ENCODE results near the gene ZBTB45.

DNA sequence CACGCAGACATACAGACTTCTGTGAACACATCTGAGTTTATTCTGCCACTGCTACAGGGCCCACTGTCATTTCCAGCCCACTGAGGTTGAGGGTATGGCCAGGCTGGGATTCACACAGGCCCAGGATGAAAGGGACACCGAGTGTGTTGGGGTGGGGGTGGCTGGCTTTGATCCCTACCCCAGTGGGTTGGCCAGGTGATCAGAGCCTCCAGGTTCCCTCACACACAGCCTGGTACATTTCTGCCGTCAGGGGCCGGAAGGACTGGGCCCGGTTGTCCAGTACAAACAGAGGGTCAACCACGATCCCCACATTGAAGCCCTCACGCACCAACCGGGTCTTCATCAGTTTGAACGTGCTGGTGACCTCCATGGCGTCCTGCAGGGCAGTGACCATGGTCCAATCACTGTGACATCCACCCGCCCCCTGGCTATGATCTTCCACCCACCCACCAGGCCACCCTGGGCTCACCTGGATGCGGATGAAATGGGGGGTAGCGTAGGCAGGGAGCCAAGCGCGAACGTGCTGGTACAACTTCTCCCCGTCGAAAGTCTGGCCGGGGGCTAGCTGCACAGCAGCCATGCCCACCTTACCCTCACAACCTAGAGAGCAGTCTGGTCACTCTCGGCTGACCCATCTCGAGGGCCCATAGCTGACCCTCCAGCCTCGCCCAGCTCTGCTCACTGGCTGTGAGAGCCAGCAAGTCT, 21.1 kb downstream of the ZBTB45 start:
- no peak for TF ChIP-seq POLR2A (IDR thresholded peaks at IDR 0.05)
- TF ChIP-seq CTCF (IDR thresholded peaks at IDR 0.05): no peak
